Midbrain (tissue), 1 donor: ENCODE measurements around the gene IMMP1L.
"Not testable (repeated sequence)": the region's sequence is repeated elsewhere in the genome, so short reads cannot be mapped to it uniquely, and the experiment has no call there.

Experiments used
- DNase-seq: peaks from one replicate; lab custom pipeline; 2025; lab: John Stamatoyannopoulos, UW

The IMMP1L gene, protein sequence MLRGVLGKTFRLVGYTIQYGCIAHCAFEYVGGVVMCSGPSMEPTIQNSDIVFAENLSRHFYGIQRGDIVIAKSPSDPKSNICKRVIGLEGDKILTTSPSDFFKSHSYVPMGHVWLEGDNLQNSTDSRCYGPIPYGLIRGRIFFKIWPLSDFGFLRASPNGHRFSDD

DNA sequence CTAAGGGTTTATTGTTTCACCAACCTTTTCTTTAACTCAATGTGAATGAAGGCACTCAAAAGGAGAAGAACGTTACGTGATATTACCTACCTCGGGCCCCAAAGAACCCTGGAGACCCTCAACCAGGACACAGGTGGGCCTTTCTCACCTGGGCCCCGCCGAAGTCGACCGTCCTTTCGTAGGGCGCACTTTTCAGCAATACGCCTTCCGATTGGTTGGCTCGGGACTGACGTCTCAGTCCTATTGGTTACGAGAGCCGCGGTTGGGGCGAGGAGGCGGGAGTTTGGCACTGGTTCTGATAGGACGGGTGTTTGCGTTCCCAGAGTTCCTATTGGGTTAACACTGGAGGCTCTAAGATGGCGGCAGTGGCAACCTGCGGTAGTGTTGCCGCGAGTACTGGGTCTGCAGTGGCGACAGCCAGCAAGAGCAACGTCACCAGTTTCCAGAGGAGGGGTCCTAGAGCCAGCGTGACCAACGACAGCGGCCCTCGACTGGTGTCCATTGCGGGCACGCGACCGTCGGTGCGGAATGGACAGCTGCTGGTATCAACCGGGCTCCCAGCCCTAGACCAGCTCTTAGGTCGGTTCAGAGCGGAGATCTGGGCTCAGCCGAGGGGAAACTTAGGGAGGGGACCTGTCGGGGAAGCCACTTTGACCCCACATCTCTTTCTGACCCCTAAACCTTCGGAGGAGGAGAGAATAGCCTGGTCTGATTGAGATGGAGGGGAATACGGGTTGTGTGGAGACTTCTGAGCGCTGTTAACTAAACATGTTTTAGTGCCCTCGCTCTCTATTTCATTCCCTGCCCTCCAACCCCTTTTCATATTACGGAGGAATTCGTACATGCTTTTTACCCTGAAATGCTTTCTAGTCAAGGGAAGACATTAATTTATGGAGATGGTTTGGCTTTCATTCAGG lies at the start of gene IMMP1L, which contains the start of gene ELP4:
Gene IMMP1L, minus strand, starts transcription at position 194 of the 917 bp plus-strand sequence. CDS start 46,346 bp downstream, outside the sequence.
Gene ELP4, plus strand, starts transcription at position 339 of the 917 bp plus-strand sequence. Its CDS starts 18 bp downstream, at position 357.
- peak; percentile 99 for DNase-seq

GRCh38 chr11:31558001-31558400 lies 48.6 kb upstream of the IMMP1L start:
- peak; percentile 22 for DNase-seq

DNA sequence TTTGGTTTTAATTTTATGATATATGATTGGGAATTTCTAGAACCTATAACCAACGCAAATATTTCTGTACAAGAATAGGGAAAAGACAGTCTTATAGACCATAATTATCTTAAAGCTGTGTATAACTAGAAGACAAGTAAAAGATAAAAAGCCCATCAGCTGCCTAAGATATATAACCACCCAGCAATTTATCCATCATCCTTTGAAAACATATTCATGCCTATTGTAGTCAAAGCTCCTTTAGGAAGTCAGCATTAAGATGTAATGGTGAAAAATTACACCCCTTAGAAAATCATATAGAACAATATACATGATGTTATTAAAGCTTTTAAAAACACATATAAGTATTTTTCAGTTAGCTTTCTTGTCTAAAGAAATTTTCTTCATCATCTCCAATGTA lies 46.5 kb upstream of the IMMP1L start:
- DNase-seq, result no peak

- DNase-seq, result no peak
These were observed 33.4 kb upstream of the IMMP1L start for GRCh38 chr11:31542862-31543261.

DNA sequence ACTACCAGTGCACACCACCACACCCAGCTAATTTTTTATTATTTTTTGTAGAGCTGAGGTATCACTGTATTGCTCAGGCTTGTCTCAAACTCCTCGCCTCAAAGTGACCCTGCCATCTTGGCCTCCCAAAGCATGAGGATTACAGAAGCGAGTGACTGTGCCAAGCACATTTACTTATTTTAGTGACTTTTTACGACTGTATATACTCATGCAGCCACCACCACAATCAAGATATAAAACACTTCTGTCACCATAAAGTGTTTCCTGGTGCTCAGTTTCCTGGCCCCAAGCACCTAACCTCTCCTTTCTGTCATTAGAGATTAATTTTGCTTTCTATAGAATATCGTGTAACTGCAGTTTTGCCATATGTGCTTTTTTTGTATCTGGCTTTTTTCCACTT lies 26.1 kb upstream of the IMMP1L start:
- no peak for DNase-seq

DNA sequence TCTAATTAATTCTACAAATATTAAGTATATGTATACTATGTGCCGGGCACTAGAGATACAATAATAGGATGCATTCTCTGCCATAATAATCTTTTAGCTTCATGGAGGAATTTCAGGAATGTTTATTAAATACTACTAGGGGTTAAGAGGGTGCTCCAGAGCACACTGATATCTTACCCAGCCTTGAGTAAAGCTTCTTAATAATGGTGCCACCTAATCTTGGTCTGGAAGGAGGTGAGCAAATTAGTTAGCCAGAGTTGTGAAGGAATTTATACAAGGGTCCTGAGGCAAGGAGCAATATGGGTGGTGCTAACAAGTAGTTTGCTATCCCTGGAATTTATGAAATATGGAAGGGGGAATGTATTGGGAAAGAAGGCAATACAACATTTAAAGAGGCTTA lies 21.9 kb upstream of the IMMP1L start:
- DNase-seq, result no peak

GRCh38 chr11:31529701-31530100 lies 20.3 kb upstream of the IMMP1L start:
- no peak for DNase-seq

DNA sequence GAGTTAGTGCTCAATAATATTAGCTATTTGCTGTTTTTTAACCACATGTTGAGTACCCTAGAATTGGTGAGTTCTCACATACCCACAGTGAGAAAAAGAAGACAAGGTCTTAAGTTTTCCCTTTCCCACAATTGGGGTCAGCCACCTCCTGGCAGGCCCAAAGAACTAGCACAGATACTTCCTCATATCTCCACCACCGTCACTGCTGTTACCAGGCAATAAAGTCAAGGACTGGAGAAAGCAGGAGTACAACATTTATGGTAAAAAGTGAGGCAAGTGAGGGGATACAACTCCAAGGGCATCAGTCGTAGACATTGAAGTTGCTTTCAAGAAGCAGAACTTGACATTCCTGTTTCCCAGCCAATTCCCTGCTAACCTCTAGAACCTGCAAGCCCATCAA lies 19.8 kb upstream of the IMMP1L start:
- DNase-seq, result no peak

- DNase-seq, result no peak
These were observed 12.2 kb upstream of the IMMP1L start for GRCh38 chr11:31521497-31522150.

DNA sequence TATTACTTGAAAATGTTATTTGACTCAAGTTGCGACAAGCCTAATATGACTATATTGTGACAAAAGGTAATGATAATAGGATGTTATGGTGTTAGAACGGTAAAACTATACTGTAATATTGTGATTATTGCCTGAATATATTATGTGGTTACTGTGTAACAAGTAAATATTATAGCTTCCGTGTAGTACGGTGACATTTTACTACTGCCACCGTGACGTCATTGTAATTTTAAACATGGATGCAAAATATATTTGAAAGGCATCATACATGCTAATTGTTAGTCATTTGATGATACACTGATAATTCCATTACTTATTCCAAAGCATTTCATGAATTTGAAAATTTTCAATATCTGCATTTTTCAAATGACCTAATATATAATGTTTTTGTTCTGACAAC lies 2.7 kb upstream of the IMMP1L start:
- DNase-seq, result no peak

DNA sequence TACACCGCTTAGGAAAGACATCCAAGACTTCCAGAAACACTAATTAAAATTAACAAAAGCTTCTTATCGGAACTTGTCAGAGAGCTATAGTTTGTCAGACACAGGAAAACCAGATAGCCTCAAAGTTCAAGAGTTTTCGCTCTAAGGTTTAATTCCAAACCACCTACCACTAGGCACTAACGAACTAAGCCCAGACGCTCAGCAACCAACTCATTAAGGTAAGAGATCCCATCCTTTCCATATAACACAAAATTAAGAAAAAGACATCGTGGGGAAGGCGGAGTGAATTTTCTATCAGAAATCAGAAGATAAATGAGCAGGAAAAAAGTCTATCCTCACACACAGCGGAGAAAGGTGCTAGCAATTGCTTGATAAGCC lies 382 bp downstream of the IMMP1L start:
- no peak for DNase-seq

DNA sequence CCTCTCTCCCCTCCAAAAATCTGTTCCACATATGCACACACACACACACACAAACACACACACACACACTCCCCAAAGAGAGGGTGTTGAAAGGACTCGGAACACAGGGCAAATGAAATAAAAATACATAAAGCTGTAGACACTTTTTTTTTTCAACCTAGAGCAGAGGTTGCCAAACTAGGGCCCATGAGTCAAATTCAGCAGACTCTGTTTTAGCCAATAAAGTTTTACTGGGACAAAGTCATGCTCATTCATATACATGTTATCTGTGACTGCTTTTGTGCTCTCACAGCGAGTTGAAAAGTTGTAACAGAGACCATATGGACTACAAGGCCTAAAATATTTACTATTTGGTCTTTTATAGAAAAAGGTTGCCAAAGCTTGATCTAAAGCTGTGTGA lies 8.9 kb downstream of the IMMP1L start:
- no peak for DNase-seq

- no peak for DNase-seq
These were observed 9.7 kb downstream of the IMMP1L start for GRCh38 chr11:31499576-31500178.

GRCh38 chr11:31493762-31494161 lies 15.7 kb downstream of the IMMP1L start:
- DNase-seq, result not testable (repeated sequence)

DNA sequence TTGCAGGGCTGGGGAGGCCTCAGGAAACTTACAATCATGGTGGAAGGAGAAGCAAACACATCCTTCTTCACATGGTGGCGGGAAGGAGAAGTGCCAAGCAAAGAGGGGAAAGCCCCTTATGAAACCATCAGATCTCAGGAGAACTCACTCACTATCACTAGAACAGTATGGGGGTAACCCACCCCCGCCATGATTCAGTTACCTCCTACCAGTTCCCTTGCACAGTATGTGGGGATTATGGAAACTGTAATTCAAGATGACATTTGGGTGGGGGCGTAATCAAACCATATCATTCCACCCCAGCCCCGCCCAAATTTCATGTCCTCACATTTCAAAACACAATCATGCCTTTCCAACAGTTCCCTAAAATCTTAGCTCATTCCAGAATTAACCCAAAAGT lies 16.2 kb downstream of the IMMP1L start:
- DNase-seq, result no peak

DNA sequence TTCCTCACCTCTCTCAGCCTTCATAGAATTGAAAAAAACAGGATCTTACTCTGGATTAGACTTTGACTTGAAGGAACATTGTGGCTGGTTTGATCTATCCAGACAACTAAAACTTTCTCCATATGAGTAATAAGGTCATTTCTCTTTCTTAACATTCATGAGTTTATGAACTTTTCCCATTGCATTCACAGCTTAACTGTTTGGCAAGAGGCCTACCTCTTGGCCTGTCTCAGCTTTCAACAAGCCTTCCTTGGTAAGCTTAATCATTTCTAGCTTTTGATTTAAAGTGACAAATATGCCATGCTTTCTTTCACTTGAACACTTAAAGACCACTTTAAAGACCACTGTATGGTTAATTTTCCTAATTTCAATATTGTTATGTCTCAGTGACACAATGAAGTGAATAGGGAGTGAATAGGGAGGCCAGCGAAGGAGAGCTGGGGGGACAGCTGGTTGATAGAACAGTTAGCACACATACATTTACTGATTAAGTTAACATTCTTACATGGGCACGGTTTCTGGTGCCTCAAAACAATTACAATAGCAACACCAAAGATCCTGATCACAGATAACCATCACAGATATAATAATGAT lies 17.0 kb downstream of the IMMP1L start:
- DNase-seq, result no peak

GRCh38 chr11:31487848-31488247 lies 21.6 kb downstream of the IMMP1L start:
- peak; percentile 22 for DNase-seq

GRCh38 chr11:31484497-31484896 lies 24.9 kb downstream of the IMMP1L start:
- DNase-seq, result no peak

DNA sequence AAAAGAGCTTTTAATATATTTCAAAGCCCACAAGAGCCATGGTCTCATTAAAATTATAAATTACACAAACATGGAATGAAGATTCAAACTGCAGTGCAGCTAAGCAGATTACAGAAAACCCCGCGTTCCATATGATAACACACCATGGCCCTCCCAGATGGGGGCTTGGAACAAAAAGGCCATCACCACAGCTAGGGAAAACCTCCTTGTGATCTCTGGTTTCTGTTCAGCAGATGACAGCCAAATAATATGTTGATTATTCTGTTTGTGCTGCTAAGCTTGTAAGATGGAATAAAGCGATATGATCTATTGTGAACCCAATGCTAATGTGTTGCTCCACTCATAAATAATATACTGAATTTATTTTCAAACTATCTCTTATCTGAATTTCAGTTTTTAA lies 28.5 kb downstream of the IMMP1L start:
- DNase-seq, result no peak

- DNase-seq, result no peak
These were observed 30.4 kb downstream of the IMMP1L start for GRCh38 chr11:31479066-31479465.

DNA sequence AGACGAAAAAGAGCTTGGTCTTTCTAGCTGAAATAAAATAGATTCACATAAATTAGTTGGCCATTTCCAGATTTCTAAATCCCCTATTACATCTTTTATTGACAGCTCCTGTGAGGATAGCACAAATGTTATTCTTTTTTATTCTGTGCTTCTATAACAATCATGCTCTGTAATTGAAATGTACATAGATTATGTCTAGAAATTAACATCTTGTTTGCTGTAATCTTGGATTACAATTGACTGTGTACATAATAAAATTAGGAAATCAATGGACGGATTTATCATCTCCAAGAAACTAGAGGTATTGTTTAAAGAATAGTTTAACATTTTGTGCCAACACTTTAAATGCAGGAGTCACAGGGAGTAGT lies 31.2 kb downstream of the IMMP1L start:
- no peak for DNase-seq
